ENCODE measurements around the gene OR7A10. TPM values are rescaled to one million over a fixed set of nuclear protein-coding genes. Genes with fewer than 3 reads are reported as not detected.
"Not testable (repeated sequence)": the region's sequence is repeated elsewhere in the genome, so short reads cannot be mapped to it uniquely, and the experiment has no call there.

OR7A10 gene
- total RNA-seq, 6 experiments from 2014 or later, result not detected

DNA sequence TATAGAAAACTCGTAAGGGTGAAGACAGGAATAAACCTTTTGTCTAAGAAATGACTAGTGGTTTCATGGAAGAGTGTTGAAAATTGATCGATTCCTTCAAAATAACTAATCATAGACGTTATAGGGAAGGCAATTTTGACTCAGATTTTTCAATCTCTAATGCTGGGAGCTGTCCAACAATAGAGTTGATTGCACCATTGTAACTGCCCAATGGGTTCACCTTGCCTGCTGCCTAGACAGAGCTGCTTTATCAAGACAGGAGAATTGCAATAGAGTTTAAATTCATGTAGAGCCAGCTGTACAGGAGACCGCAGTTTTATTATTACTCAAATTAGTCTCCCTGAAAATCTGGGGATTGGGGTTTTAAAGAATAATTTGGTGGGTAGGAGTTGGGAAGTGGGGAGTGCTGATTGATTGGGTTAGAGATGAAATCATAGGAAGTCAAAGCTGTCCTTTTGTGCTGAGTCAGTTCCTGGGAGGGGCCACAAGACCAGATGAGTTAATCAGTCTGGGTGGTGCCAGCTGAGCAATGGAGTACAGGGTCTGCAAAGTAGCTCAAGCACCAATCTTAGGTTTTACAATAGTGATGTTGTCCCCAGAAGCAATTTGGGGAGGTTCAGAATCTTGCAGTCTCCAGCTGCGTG is 53.5 kb downstream of the OR7A10 start:
- Mint-ChIP-seq H3K27ac (no peak overlapping the region), H3K4me1 (ENCODE audit: low read depth) (no peaks in the 10 kb centered on the region; the same call in 1 of the 2 replicates), H3K4me3 (no peak overlapping the region), H3K36me3 (ENCODE audit: low read depth) (no peaks in the 10 kb centered on the region), H3K27me3 (ENCODE audit: insufficient read depth) (no peaks in the 10 kb centered on the region; the same call in 1 of the 2 replicates), H3K9me3 (peaks cover 10% of the 10 kb centered on the region; the same call in 1 of the 2 replicates)
- no peak for DNase-seq
- TF ChIP-seq, protein P1, sequence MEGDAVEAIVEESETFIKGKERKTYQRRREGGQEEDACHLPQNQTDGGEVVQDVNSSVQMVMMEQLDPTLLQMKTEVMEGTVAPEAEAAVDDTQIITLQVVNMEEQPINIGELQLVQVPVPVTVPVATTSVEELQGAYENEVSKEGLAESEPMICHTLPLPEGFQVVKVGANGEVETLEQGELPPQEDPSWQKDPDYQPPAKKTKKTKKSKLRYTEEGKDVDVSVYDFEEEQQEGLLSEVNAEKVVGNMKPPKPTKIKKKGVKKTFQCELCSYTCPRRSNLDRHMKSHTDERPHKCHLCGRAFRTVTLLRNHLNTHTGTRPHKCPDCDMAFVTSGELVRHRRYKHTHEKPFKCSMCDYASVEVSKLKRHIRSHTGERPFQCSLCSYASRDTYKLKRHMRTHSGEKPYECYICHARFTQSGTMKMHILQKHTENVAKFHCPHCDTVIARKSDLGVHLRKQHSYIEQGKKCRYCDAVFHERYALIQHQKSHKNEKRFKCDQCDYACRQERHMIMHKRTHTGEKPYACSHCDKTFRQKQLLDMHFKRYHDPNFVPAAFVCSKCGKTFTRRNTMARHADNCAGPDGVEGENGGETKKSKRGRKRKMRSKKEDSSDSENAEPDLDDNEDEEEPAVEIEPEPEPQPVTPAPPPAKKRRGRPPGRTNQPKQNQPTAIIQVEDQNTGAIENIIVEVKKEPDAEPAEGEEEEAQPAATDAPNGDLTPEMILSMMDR (IDR thresholded peaks at IDR 0.05), result no peak

DNA sequence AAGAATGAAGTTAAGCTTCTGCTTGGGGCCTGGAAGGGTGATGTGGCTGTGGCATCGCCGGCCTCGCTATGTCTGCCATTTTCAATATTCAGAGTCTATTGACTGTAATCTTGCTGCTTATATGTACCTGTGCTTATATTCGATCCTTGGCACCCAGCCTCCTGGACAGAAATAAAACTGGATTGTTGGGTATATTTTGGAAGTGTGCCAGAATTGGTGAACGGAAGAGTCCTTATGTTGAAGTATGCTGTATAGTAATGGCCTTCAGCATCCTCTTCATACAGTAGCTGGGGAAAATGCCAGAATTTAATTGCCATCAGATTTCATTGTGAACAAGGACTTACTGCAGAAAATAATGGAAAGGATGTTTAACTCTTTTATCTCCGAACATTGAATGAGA is 56.5 kb downstream of the OR7A10 start:
- H3K27ac Mint-ChIP-seq; DNase-seq; H3K4me1 Mint-ChIP-seq (ENCODE audit: low read depth); H3K27me3 Mint-ChIP-seq (ENCODE audit: insufficient read depth); H3K9me3 Mint-ChIP-seq; H3K36me3 Mint-ChIP-seq (ENCODE audit: low read depth); H3K4me3 Mint-ChIP-seq: not testable (repeated sequence)

Other genes starting within 250 kb of the OR7A10 start
- gene ADGRE3, start 174.1 kb downstream of the OR7A10 start, total RNA-seq (2021; fragmentation: NEBNext Ultra II Directional; extraction: Animal tissue kit (Norgen Biotek cat#: 25700)), result not detected
- 10 to 100 TPM in 1 of 6 experiments, 1 to 10 TPM in 5; 7.9 to 10.0 (median 9.1) TPM for gene ZNF333, start 158.9 kb downstream of the OR7A10 start, total RNA-seq (2021; fragmentation: NEBNext Ultra II Directional; extraction: Animal tissue kit (Norgen Biotek cat#: 25700))
- under 1 TPM in 3 of 6 experiments, not detected in 3; 0.05 to 0.14 (median 0.07) TPM for gene ADGRE2, start 70.4 kb downstream of the OR7A10 start, total RNA-seq (2021; fragmentation: NEBNext Ultra II Directional; extraction: Animal tissue kit (Norgen Biotek cat#: 25700))
- not detected for gene OR7A5, start 13.7 kb downstream of the OR7A10 start, total RNA-seq (2021; fragmentation: NEBNext Ultra II Directional; extraction: Animal tissue kit (Norgen Biotek cat#: 25700))
- gene OR7C1, start 13.7 kb downstream of the OR7A10 start, total RNA-seq (2021; fragmentation: NEBNext Ultra II Directional; extraction: Animal tissue kit (Norgen Biotek cat#: 25700)), result not detected
- not detected for gene OR7A17, start 37.2 kb upstream of the OR7A10 start, total RNA-seq (2021; fragmentation: NEBNext Ultra II Directional; extraction: Animal tissue kit (Norgen Biotek cat#: 25700))
- gene OR7C2, start 92.6 kb upstream of the OR7A10 start, total RNA-seq (2021; fragmentation: NEBNext Ultra II Directional; extraction: Animal tissue kit (Norgen Biotek cat#: 25700)), result not detected
- not detected for gene SLC1A6, start 130.9 kb upstream of the OR7A10 start, total RNA-seq (2021; fragmentation: NEBNext Ultra II Directional; extraction: Animal tissue kit (Norgen Biotek cat#: 25700))
- not detected for gene CASP14, start 200.6 kb upstream of the OR7A10 start, total RNA-seq (2021; fragmentation: NEBNext Ultra II Directional; extraction: Animal tissue kit (Norgen Biotek cat#: 25700))
- not detected for gene OR1I1, start 233.3 kb upstream of the OR7A10 start, total RNA-seq (2021; fragmentation: NEBNext Ultra II Directional; extraction: Animal tissue kit (Norgen Biotek cat#: 25700))